Right ventricle myocardium inferior (tissue), 1 donor: ENCODE results near the gene SLMAP. TPM values are rescaled to one million over a fixed set of nuclear protein-coding genes. Genes with fewer than 3 reads are reported as not detected.
"Not testable (repeated sequence)": the region's sequence is repeated elsewhere in the genome, so short reads cannot be mapped to it uniquely, and the experiment has no call there.

Experiments
- ATAC-seq: fragments of 200-7000 bp; cut with Tn5 transposase; one replicate; pipeline ENCODE4 v1.9.1; 2020; ENCODE audit warnings: mild to moderate bottlenecking, moderate library complexity
- DNase-seq: peaks from one replicate; pipeline ENCODE4 v3.0.0; 2021; ENCODE audit errors: missing footprints
- intact Hi-C: fragments of 100-400 bp; cut with DNase I; formaldehyde crosslinking; loops from one replicate; pipeline ENCODE4 v1.11.0; 2022
- total RNA-seq: library from RNA; stranded (reverse); fragmentation: NEBNext Ultra II Directional; extraction: Animal tissue kit (Norgen Biotek cat#: 25700); gene quantifications from one replicate; pipeline ENCODE4 v1.2.1, GENCODE V29; 2021
- donor health status: DM: no; HTN: yes; CAD: no; lungs with severe emphysema.

SLMAP gene
- total RNA-seq, 1 donor from 2014 or later = 294 TPM

- DNase-seq (no peak), ATAC-seq (no peak)
- intact Hi-C loops = no loop called here
Measured at GRCh38 chr3:57852896-57853295, 96.8 kb downstream of the SLMAP start.

DNA sequence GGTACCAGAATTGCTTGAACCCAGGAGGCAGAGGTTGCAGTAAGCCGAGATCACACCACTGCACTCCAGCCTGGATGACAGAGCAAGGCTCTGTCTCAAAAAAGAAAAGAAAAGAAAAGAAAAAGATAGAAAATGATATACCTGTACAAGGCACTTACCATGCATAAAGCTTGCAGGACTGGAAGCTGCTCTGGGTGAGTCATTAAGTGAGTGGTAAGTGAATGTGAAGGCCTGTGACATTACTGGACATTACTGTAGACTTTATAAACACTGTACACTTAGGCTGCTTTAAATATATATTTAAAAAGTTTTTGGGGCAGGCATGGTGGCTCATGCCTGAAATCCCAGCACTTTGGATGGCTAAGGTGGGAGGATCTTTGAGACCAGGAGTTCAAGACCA, 99.2 kb downstream of the SLMAP start:
- intact Hi-C loops = no loop called here
- ATAC-seq (no peak), DNase-seq (no peak)

GRCh38 chr3:57855943-57856342, 99.8 kb downstream of the SLMAP start:
- ATAC-seq = no peak
- intact Hi-C loops = no loop called here
- no peak for DNase-seq

- intact Hi-C loops = no loop called here
- ATAC-seq (no peak), DNase-seq (no peak)
Measured at GRCh38 chr3:57856675-57857074, 100.6 kb downstream of the SLMAP start.

DNA sequence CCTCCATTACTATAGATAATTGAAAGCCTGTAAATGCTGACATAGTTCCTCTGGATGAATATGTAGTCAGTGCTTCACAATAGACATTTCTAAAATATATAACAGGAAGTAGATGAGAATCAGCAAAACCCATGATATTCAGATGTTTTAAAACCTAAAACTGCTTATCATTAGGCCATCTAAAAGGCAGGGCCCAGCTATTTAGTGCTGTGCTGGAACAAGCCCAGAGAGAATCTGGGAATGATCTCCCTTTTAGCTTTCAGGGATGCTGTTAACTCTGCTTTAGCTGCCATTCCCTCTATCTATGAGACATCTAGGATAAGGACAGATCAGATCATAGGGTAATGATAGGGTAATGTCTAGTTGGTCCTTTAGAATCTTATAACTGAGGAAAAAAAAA, 106.8 kb downstream of the SLMAP start:
- ATAC-seq (no peak), DNase-seq (no peak)
- intact Hi-C loops = loop anchor here (10.0 kb wide), 1 partner anchor 242 kb away; no protein-coding TSS in a partner anchor

- ATAC-seq = no peak
- DNase-seq = no peak
- intact Hi-C loops = loop anchor here (10.0 kb wide), 1 partner anchor 241 kb away; no protein-coding TSS in a partner anchor
Measured at GRCh38 chr3:57863380-57863779, 107.3 kb downstream of the SLMAP start.

DNA sequence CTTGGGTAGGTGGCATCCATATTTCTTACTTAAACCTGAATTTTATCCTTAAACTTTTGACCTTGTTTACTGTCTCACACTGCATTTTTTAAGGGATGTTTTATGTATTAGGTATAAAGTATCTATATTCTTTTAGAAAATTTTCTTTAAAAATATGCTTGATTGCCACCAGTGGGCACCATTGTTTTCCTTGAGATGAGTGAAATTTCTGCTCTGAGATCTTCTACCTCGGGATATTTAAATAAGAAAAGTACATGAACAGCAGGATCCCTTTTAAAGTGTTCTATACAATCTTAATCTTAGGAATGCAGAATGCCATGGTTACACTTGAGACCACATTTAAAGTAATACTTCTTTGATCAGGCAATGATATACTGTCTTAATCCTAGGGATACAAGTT, 108.7 kb downstream of the SLMAP start:
- ATAC-seq = no peak
- intact Hi-C loops = loop anchor here (10.0 kb wide), 1 partner anchor 240 kb away; no protein-coding TSS in a partner anchor
- DNase-seq = no peak

GRCh38 chr3:57869110-57869509, 113.0 kb downstream of the SLMAP start:
- intact Hi-C loops = loop anchor here (10.0 kb wide), 1 partner anchor 236 kb away; no protein-coding TSS in a partner anchor
- not testable (repeated sequence) for ATAC-seq, DNase-seq

GRCh38 chr3:57872606-57873005, 116.5 kb downstream of the SLMAP start:
- intact Hi-C loops = no loop called here
- DNase-seq (no peak), ATAC-seq (no peak)

- DNase-seq = no peak
- peak; percentile 31 for ATAC-seq
- intact Hi-C loops = no loop called here
Measured at GRCh38 chr3:57876632-57877031, 120.5 kb downstream of the SLMAP start.

DNA sequence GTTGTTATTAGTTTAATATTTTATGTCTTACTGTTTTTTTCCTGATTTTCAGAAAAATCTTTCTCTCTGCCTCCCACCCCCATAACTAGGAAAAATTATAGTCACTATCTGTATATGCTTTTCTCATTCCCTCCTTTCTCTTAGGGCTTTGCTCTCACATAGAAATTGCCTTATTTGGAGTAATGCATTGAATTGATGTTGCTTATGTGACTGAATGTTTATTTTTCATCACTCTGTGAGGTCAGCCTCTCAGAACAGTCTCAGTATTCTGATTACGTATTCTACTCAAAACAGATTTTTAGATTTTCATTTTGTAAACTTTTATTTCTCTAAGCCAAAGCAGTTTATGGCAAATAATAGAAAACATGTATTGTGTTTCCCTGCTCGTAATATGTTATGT, 121.0 kb downstream of the SLMAP start:
- intact Hi-C loops = no loop called here
- ATAC-seq = no peak
- DNase-seq = no peak

DNA sequence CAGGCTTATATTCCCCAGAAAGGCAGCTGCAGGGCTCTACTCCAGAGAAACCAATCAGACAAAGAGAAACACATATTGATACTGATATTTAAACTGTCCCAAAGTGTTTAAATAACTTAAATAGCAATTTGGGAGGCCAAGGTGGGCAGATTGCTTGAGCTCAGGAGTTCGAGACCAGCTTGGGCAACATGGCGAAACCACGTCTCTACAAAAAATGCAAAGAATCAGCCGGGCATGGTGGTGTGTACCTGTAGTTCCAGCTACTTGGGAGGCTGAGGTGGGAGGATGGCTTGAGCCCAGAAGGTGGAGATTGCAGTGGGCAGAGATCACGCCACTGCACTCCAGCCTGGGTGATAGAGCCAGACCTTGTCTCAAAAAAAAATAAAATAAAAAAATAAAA, 128.3 kb downstream of the SLMAP start:
- not testable (repeated sequence) for ATAC-seq

DNA sequence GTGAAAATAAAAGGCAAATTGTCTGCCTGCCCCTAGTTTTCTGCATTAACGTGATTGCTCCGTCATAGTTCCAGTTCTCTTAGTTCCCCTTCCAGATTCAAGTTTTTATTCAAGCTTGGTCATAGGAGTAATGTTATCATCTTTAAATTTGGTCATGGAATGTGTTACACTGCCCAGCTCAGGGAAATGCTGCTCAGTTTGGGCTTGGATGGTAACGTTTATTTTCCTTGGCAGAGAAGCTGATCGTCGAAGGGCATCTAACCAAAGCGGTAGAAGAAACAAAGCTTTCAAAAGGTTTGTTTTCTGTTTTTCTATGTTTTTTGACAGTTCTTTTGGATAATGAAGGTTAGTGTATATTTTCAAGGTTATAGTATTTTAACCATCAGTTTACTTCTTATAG, 133.7 kb downstream of the SLMAP start:
- intact Hi-C loops = loop anchor here (5.0 kb wide), 1 partner anchor 47 kb away; no protein-coding TSS in a partner anchor
- no peak for DNase-seq

More for the DNA sequence above, 128.3 kb downstream of the SLMAP start:
- DNase-seq, intact Hi-C loops: not testable (repeated sequence)

DNA sequence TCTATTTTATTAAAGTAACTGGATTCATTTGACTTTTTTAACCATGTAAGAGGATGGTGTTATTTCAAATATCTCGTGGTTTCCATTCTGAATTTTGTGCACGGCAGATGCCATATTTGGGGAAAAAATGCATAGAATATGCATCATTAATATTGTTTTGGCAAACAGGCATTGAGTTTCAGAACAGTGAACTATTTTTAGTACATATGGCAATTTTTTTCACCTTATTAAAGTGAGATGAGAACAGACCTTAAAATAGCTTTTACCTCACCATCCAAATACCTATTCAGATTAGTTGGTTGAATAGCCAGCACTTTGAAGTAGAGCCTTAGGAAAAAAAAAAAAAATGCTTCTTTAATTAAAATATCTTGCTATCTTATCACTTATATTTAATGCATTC, 134.8 kb downstream of the SLMAP start:
- intact Hi-C loops = loop anchor here (5.0 kb wide), 1 partner anchor 46 kb away; no protein-coding TSS in a partner anchor

More for the DNA sequence above, 133.7 kb downstream of the SLMAP start:
- ATAC-seq = peak; percentile 72

GRCh38 chr3:57892423-57892822, 136.3 kb downstream of the SLMAP start:
- DNase-seq = no peak
- no peak for ATAC-seq
- intact Hi-C loops = loop anchor here (5.0 kb wide), 1 partner anchor 45 kb away; no protein-coding TSS in a partner anchor

More for the DNA sequence above, 134.8 kb downstream of the SLMAP start:
- peak; percentile 61 for ATAC-seq
- DNase-seq = no peak

GRCh38 chr3:57893156-57893555, 137.0 kb downstream of the SLMAP start:
- intact Hi-C loops = loop anchor here (5.0 kb wide), 1 partner anchor 44 kb away; no protein-coding TSS in a partner anchor
- ATAC-seq = no peak

GRCh38 chr3:57893668-57894067, 137.6 kb downstream of the SLMAP start:
- DNase-seq = no peak
- intact Hi-C loops = loop anchor here (5.0 kb wide), 1 partner anchor 44 kb away; no protein-coding TSS in a partner anchor
- no peak for ATAC-seq

More at GRCh38 chr3:57893156-57893555, 137.0 kb downstream of the SLMAP start:
- DNase-seq = no peak

DNA sequence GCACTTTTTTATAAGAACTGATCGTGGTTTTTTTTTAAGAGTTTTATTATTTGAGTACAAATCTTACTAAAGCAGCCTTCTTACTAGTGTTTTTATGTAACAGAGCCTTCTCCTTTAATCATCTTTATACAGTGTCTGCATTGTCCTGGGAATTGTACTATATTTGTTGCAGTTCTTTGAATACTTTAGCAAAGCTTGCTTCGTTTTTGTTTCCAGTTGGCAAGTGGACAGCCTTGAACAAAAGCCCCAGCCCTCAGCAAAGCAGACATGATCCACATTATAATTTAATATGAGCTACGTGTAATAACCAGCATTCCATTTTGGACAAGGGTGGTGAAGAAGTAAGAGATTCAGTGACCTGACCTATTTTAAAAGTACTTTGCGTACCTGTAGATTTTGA, 139.9 kb downstream of the SLMAP start:
- ATAC-seq (no peak), DNase-seq (no peak)
- intact Hi-C loops = no loop called here

GRCh38 chr3:57896691-57897090, 140.6 kb downstream of the SLMAP start:
- no peak for ATAC-seq
- no peak for DNase-seq
- intact Hi-C loops = no loop called here

DNA sequence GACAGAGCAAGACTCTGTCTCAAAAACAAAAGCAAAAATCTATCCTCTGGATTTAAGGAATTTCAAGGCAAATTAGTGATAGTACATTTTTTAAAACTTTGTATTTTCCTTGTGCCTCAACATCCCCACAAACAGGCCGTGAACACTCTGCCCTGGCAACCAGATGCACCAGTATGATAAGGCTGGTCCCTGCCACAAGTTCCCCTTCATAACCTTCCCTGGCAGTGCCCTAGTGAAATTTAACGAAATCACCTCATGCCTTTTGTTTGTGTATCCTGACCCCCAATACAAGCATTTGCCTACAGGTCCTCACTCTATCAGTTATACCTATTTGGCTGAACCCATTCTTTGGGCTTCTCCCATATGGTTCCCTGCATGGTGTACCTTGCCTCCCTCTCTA, 144.7 kb downstream of the SLMAP start:
- intact Hi-C loops = no loop called here
- ATAC-seq = no peak
- DNase-seq = no peak
